HG02870 (cell line): ENCODE results near the gene CAPRIN2.

Experiments used
- ATAC-seq: cut with Tn5 transposase; IDR thresholded peaks from one replicate; pipeline ENCODE4 v1.9.1; 2021; ENCODE audit warnings: mild to moderate bottlenecking, moderate library complexity; ENCODE audit not compliant: unreplicated experiment

CAPRIN2 gene, protein sequence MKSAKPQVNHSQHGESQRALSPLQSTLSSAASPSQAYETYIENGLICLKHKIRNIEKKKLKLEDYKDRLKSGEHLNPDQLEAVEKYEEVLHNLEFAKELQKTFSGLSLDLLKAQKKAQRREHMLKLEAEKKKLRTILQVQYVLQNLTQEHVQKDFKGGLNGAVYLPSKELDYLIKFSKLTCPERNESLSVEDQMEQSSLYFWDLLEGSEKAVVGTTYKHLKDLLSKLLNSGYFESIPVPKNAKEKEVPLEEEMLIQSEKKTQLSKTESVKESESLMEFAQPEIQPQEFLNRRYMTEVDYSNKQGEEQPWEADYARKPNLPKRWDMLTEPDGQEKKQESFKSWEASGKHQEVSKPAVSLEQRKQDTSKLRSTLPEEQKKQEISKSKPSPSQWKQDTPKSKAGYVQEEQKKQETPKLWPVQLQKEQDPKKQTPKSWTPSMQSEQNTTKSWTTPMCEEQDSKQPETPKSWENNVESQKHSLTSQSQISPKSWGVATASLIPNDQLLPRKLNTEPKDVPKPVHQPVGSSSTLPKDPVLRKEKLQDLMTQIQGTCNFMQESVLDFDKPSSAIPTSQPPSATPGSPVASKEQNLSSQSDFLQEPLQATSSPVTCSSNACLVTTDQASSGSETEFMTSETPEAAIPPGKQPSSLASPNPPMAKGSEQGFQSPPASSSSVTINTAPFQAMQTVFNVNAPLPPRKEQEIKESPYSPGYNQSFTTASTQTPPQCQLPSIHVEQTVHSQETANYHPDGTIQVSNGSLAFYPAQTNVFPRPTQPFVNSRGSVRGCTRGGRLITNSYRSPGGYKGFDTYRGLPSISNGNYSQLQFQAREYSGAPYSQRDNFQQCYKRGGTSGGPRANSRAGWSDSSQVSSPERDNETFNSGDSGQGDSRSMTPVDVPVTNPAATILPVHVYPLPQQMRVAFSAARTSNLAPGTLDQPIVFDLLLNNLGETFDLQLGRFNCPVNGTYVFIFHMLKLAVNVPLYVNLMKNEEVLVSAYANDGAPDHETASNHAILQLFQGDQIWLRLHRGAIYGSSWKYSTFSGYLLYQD

DNA sequence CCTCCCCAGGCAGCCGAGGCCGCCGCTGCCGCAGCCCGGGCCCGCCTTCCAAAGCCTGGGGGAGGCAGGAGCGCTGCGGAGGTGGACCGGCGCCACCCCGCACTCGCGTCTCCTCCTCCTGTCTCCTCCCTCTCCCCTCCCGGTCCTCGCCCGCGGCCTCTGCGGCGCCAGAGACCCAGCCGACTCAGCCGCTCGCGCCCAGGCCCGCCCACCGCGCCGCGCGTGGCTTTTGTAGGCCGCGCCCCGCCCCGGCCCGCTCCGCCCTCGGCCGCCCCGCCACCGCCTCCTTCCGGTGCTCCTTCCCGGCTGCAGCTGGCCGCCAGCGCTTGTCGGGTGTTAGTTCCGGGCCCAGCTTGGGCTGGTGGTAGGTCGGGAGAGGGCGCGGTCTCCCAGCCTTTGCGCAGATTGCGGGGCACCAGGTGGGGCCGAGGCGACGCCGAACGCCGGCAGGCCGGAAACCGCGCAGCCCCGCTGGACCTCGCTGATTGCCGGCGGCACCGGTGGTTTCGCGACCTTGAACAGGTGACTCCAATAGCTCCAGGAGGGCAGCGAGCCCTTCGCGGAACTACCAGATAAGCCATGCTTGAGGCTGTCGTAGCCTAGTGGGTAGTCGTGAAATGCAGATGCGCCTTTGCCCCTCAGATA lies at the start of gene CAPRIN2:
Gene CAPRIN2 (minus strand): TSS at position 202 of the 645 bp plus-strand sequence. CDS start 1,431 bp downstream, outside the sequence.
- peak; percentile 91 for ATAC-seq

DNA sequence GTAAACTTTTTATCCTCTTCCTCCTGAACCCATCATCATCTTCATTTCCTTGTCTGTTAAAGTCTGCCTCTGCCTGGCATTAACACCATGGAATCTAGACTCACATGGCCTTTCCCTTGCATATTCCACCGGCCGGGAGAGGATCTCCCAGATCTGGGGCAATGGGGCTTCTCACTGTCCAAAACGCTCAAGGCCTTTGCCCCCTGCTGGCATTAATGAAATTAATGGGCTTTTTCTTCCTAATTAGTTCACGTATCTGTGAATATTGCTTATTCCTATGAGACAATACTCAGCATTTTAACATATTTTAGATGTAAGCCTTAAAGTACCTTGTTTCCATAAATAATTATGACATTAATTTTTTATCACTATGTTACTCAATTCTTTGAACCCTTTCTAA lies 42.9 kb upstream of the CAPRIN2 start:
- ATAC-seq = no peak

DNA sequence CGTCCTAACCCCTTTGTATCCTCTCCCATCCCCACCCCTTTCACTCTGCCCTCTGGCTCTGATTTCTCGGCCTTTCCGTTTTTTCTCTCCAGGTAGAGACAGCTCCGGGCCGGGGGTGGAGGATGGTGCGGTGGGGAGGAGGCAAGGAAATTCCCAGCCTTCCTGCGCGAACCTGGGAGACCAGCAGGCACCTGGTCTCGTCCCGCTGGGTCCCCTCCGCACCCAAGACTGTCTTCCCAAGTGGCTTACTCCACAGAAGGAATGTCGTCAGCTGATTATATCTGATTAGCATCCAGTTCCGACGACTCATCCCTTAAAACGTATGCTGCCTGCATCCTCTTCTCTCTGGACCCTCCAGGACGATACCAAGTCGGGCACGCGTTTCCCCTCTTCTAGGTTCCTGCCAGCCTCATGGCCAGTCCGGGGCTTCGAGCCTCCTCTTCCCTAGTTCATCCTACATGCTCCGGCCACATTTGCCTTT lies 42.2 kb upstream of the CAPRIN2 start:
- ATAC-seq = no peak

DNA sequence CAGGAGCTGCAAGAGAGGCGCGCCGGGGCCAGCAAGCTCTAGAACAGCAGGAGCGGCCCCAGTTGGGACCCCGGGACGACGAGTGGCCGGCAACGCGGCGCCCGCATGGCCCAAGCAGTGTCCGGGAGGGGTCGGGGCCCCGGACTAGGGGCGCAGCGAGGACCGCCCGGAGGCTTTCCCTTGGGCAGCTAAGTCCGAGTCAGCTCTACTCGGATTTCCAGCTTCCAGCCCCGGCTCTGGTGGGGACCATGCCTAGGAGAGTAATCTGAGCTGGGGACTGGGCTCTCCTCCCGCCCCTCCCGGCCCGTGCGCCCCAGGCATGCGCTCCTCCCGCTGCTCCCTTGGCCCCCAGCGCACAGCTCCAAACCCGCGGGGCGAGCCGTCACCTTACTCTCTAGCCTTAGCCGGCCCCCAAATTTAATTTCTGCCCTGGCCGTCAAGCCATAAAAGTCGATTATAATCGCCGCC lies 41.6 kb upstream of the CAPRIN2 start:
- peak; percentile 14 for ATAC-seq

DNA sequence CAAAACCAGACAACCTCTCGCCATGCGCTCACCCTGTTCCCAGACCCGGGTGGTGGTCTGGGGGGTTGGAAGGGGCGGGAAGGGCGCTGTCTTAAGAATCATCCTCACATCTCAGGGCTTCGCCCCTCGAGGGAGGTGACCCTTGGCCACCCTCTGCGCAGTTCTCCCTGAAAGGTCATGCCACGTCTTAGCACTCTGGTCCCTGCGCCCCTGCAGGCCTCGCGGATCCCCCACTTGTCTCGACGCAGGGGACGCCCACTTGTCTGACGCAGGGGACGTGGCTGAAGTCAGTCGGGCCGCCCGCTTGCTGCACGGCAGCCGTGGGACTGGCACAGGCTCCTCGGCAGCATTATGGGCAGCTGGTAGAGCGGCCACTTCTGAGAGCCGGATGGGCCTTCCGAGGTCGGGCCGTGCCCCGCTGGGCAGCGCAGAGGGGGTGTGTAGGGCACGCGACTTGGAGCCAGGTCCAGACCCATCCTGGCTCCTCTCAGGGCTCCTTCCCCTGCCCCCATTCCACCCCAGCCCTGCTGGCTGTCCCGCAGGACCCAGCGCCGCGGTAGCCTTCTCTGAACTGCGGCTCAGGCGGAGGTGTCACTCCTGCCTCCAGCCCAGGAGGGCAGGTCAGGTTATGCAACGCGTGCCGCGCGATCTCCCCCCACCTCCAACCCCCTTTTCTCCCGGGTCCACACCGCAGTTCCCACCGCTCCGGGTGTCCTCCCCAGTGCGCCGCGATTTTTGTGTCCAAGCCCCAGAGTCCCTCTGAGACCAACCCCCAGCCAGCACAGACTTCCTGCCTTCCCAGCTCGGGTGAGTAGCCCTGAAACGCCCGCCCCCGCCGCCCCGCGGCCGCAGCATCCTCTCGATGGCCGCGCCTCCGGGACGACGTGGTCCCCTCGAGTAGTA lies 40.9 kb upstream of the CAPRIN2 start:
- ATAC-seq = peak; percentile 79

DNA sequence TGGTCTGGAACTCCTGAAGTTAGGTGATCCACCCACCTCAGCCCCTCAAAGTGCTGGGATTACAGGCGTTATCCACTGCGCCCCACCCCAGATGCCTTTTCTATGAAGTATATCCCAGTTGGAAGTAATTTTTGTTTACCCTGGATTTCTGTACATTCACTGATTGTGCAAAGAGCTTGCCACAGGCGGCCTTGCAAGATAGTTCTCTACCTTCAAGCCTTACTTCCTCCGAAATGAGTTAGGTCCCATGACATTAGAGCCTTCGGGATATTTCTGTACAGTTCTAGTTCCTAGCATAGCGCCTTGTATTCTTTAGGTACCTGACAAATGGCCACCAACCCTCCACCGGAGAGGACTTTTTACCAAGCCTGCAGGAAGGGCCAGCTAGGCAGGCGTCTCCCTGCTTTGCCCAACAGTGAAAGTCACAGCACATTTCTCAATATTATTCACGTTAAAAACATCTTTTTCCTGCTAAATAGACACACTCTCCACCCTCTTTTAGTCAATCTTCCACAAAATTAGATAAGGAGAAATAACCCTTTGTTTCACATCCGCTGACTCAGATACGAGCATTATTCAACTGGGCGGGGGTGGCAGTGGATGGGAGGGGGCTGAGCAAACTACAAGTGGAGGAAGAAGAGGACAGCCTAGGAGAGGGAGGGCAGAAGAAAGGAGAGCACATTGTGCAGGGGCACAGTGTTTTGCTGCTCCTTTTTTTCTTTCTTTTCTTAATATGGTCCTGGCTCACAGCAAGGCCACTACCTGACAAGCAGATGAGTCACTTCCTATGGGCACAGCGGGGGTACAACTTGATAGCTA lies 40.0 kb upstream of the CAPRIN2 start:
- no peak for ATAC-seq

DNA sequence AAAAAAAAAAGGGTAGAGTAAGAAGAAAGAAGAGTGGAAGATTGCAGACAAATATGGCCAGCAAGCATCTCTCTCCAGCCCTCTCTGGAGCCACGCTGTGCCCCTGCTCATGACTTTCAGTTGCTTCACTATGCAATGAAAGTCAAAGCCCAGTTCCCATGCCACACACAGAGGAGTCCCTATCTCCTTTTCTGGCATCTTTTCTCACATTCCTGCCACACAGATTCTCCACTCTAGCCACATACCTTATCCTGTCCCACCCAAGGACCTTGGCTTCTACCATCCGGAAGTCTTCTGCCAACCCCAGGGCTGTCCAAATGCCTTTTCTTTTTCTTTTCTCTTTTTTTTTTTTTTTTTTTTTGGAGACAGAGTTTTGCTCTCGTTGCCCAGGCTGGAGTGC lies 39.3 kb upstream of the CAPRIN2 start:
- ATAC-seq = no peak

DNA sequence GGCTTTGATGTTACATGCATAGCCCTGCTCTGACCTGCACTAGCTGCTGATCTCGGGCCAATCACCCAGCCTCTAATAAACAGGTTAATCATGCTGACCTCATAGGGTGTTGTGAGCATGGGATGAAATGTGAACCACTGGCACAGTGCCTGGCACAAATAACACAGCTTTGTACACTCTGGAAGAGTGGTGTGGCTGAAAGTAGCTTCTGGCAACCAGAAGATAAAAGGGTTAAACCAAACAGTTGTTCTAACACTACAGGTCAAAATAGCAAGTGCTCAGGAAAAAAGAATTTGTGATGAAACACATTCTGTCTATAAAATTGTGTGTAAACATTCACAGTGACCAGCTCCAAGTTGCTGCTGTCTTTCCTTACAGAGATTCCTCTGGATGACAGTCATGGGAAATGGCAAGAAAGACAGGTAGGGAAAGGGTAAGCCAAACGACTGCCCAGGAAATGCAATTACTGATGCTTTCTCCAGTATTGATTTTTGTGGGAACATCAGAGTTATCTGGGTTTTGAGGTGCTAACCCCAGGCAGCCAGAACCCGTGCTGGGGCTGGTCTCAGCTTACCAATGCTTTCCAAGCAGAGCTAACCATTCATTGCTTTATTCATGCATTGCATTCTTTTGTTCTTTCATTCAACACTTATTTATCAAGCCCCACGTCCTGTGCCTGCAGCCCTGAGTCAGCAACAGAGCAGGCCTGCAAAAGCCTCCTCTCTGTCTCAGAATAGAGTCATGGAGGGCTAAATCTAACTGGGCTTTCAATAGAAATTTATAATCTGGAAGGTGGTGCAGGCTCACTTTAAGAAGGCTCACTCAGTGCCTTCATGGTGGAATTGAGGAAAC lies 38.1 kb upstream of the CAPRIN2 start:
- ATAC-seq = no peak

DNA sequence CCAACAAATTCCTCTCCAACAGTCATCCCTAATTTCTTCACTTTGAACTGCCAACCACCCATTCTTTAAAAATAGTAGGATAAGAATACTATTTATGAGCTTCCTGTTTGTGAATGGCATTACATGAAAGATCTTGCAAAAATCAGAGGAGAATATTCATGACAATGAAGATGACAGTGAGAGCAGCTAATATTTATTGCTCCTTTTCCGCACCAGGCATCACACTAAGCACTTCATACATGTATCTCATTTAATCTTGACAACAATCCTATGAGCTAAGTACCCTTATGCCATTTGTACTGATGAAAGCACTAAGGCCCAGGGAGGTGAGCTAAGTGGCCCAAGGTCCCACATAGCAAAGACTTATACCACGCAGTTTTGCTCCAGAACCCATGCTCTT lies 37.3 kb upstream of the CAPRIN2 start:
- ATAC-seq = no peak

DNA sequence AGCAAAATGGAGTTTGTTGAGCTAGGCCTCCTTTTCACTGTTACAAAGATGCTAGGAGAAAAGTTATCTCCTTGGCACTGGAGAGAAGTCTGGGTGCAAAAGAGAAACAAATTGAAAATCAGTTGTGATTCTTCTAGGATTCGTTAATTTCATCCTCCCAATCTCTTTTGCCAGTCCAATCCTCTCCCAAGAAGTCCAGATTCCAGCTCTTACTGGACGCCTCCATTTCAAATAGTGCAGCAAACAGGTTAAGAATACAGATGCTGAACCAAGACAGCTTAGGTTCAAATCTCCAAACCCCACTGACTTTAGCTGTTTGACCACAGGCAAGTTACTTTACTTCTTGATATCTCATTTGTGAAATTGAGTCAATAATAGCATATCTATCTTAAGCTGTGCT lies 34.0 kb upstream of the CAPRIN2 start:
- ATAC-seq = no peak

DNA sequence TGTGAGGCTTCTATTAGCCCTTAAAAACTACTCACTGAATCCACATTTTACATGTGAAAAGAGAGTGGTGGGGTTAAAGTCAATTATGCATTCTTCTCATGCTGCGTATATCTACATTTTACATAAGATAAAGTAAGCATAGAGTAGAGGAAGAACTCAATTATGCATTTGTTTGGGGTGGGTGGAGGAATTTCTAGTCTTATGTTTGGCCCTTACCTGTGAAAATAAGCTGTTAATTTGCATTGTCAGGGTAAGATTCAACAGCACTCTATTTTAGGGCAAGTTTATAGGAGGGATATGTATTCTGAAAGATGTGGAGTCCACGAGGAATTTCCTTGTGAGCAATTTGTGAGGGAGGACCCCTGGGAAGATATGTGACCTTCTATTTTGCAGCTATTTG lies 30.9 kb upstream of the CAPRIN2 start:
- ATAC-seq = no peak

DNA sequence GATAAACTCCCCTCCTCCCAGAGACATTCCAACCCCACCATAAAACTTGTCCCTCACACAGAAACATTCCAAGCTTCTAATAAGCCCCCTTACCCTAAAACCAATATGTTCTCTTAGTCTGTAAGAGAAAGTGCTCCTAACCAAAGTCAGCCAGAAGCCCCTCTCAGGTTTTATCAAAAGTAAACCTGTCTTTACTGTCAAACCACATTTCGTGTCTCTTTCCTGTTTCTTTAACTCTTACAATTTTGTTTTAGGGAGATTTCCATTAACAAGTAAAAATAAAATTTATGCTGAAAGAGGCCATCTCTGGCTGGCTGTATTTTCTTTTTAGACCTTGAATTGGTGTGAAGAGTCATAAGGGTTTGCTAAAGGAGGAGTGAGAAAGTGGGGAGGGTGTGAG lies 29.8 kb upstream of the CAPRIN2 start:
- ATAC-seq = no peak

DNA sequence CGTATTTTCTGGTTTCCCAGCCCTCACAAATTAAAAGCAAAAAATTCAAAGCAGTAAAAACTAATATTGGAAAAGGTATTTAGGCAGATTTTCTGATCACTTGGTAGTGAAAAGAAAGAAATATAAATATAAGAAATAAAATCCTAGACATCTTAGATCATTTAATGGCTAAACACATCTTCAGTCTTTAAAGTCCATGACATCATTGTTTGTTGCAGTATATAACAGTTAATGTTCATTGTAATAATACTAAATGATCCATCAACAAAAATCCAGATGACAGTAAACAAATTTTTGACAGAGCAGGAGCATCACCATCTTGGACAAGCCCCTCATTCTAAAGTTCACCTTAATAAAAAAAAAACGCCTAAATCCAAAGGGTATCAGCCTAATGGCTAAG lies 29.2 kb upstream of the CAPRIN2 start:
- no peak for ATAC-seq

DNA sequence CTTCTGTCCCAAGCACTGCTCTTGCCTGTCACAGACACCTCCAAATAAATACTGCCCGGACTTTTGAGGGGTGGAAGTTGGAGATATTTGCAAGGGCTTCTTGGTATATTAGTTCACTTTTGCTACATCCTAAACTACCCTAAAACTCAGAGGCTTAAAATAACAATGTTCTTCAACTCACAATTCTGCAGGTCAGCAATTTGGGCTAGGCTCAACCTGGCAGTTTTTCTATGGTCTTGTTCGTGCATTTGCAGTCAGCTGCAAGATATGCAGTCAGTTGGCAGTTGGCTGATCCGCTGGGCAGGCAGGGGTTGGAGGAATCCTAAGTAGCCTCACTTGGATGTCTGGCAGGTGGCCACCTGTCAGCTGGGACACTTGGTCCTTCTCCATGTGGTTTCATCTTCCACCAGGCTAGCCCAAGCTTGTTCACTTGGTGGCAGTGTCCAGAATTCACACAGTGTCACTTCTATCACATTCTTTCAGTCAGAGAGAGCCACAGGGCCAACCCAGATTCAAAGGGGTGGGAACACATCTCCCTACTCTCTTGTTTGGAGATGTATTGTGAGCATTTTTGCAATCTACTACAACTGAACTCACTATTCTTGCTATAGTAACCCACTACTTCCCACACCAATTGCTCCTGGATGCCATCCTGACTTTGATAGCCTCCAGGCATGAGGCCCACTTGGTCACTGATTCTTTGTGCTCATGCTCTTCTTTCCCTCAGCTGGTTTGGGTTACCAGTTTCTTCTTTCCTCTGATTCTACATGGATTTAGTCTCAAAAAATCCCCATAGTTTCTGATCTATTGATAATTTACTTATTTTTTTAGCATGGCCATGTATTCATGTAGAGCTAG lies 27.8 kb upstream of the CAPRIN2 start:
- ATAC-seq = no peak

DNA sequence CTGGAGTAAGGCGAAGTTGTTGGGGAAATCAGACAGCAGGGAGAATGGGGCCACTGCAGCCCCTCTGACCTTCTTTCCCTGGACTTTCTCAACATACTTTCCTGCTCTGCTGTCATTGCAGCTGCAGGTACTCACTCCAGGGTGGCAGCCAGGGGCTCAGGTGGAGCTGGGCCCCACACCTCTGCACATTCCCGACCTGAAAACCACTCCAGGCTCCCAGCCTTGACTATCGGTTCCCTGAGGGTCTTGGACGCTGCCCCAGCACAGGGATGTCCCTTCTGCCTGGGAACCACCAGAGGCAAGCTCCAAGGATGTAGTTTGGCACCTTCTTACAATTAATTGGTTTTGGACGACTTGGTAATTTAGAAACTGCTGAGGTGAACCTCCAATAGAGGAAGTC lies 24.8 kb upstream of the CAPRIN2 start:
- ATAC-seq = no peak

DNA sequence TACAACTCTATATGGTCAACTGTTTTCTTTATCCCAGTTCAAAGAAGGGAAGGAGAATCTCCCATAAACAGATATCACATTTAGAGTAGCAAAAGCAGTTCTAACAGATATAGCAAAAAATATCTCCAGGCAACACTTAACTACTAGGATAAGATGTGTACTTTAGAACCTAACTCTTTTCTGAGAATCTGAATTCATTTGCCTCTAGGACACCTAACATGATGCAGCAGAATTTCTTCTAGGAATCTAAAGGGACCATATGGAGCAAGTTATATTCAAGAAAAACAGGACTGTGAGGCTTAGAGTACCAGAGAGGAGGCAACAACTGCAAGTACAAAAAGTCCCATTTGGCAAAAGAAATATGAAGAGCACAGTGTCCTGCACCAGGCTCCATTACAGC lies 24.4 kb upstream of the CAPRIN2 start:
- ATAC-seq = no peak

DNA sequence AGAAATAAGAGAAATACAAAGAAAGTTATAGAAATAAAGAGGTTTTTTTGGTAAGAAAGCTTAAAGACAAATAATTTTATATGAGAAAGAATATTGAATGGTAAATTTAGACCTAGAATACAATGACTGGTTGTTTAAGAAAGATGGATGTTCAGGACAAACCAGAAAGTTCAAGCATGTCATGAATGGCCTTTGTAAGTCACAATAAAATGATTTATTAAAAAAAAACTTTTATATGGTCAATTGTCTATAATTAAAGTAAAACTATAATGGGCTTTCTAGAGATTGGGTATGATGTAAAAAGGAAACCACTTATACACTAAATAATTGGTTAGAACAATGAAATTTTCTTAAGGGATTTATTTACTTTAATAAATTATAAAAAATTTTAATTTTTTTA lies 19.8 kb upstream of the CAPRIN2 start:
- no peak for ATAC-seq
